GM18508 (cell line): ENCODE results near the gene CHI3L1.
"Not testable (repeated sequence)": the region's sequence is repeated elsewhere in the genome, so short reads cannot be mapped to it uniquely, and the experiment has no call there.

Source experiments
- ATAC-seq: cut with Tn5 transposase; IDR thresholded peaks from one replicate; pipeline ENCODE4 v1.9.1; 2021; ENCODE audit warnings: moderate number of reproducible peaks; ENCODE audit not compliant: insufficient read depth, unreplicated experiment

Gene CHI3L1

GRCh38 chr1:203186446-203187303, at the start of gene CHI3L1:
Gene CHI3L1, minus strand, starts transcription at chr1:203186704. Its CDS starts 81 bp downstream, at chr1:203186623.
- no peak for ATAC-seq

GRCh38 chr1:203234901-203235300, 48.4 kb upstream of the CHI3L1 start:
- ATAC-seq: not testable (repeated sequence)

GRCh38 chr1:203229471-203230135, 43.1 kb upstream of the CHI3L1 start, which contains the start of gene CHIT1:
Gene CHIT1, minus strand, starts transcription at chr1:203229673. Its CDS starts 37 bp downstream, at chr1:203229636.
- no peak for ATAC-seq

GRCh38 chr1:203228670-203229069, 42.2 kb upstream of the CHI3L1 start:
- no peak for ATAC-seq

GRCh38 chr1:203227371-203228083, 41.0 kb upstream of the CHI3L1 start:
- no peak for ATAC-seq

GRCh38 chr1:203225071-203225470, 38.6 kb upstream of the CHI3L1 start:
- no peak for ATAC-seq

- no peak for ATAC-seq
These were observed 36.7 kb upstream of the CHI3L1 start for GRCh38 chr1:203223012-203223775.

- ATAC-seq: no peak
These were observed 33.4 kb upstream of the CHI3L1 start for GRCh38 chr1:203219934-203220333.

- no peak for ATAC-seq
These were observed 32.7 kb upstream of the CHI3L1 start for GRCh38 chr1:203219171-203219570.

GRCh38 chr1:203217668-203218067, 31.2 kb upstream of the CHI3L1 start:
- ATAC-seq: no peak

- no peak for ATAC-seq
These were observed 30.7 kb upstream of the CHI3L1 start for GRCh38 chr1:203217139-203217655.

- no peak for ATAC-seq
These were observed 30.0 kb upstream of the CHI3L1 start for GRCh38 chr1:203216274-203217138.

- no peak for ATAC-seq
These were observed 29.1 kb upstream of the CHI3L1 start for GRCh38 chr1:203215573-203215972.

- ATAC-seq: no peak
These were observed 28.4 kb upstream of the CHI3L1 start for GRCh38 chr1:203214871-203215270.

- no peak for ATAC-seq
These were observed 26.6 kb upstream of the CHI3L1 start for GRCh38 chr1:203213126-203213525.

- ATAC-seq: no peak
These were observed 25.3 kb upstream of the CHI3L1 start for GRCh38 chr1:203211812-203212211.

- ATAC-seq: no peak
These were observed 24.5 kb upstream of the CHI3L1 start for GRCh38 chr1:203210988-203211387.

- no peak for ATAC-seq
These were observed 23.8 kb upstream of the CHI3L1 start for GRCh38 chr1:203210350-203210749.

GRCh38 chr1:203208181-203208580, 21.7 kb upstream of the CHI3L1 start:
- no peak for ATAC-seq
